IMR-90 (cell line): ENCODE data around the gene CSK. TPM values are rescaled to one million over a fixed set of nuclear protein-coding genes. Genes with fewer than 3 reads are reported as not detected.

Experiments used
- ATAC-seq: fragments of 200-7000 bp; cut with Tn5 transposase; 2 replicates; pipeline ENCODE4 v1.9.1; 2020; ENCODE audit warnings: low read depth, mild to moderate bottlenecking, moderate library complexity
- BruUV-seq: library from RNA; stranded (reverse); fragments of 400-500 nt; replicated peaks from 2 replicates; lab custom pipeline; 2021; lab: Mats Ljungman, UMichigan
- CTCF ChIA-PET: fragments of 300-600 bp; formaldehyde crosslinking; extraction: SDS; loops from one replicate; lab custom pipeline; 2021; ENCODE audit warnings: antibody characterized with exemption; lab: Yijun Ruan, JAX
- POLR2A ChIA-PET: fragments of 300-600 bp; sonication (Branson Sonifier 250); formaldehyde crosslinking; loops from one replicate; lab custom pipeline; 2022; ENCODE audit warnings: antibody characterized with exemption; ENCODE audit not compliant: unreplicated experiment; lab: Charles Lee
- DNase-seq: peaks from one replicate; pipeline ENCODE4 v3.0.0; 2013
- H2AFZ ChIP-seq: replicated peaks from 2 replicates; pipeline ENCODE3; 2013; ENCODE audit warnings: low read length, mild to moderate bottlenecking; ENCODE audit not compliant: poor library complexity
- H2AK5ac ChIP-seq: 2 replicates; pipeline ENCODE4 v1.6.1; 2013; ENCODE audit warnings: low read depth, low read length, inconsistent platforms
- H2AK9ac ChIP-seq: replicated peaks from 2 replicates; pipeline ENCODE3; 2013; ENCODE audit warnings: mild to moderate bottlenecking, low read depth, low read length, moderate library complexity; ENCODE audit not compliant: poor library complexity
- H2BK120ac ChIP-seq: 2 replicates; pipeline ENCODE4 v1.6.1; 2013; ENCODE audit warnings: low read depth, low read length, inconsistent platforms
- H2BK15ac ChIP-seq: 3 replicates; pipeline ENCODE4 v1.6.1; 2013; ENCODE audit warnings: low read depth, low read length, inconsistent platforms
- H2BK20ac ChIP-seq: 2 replicates; pipeline ENCODE4 v1.6.1; 2013; ENCODE audit warnings: low read depth, mild to moderate bottlenecking, inconsistent platforms, low read length, moderate library complexity
- H2BK5ac ChIP-seq: 2 replicates; pipeline ENCODE4 v1.6.1; 2013; ENCODE audit warnings: mild to moderate bottlenecking, low read depth, low read length, inconsistent platforms; ENCODE audit not compliant: poor library complexity, severe bottlenecking
- H3K14ac ChIP-seq: replicated peaks from 2 replicates; pipeline ENCODE4 v1.6.1; 2013; ENCODE audit warnings: low read depth, low read length, inconsistent platforms
- H3K18ac ChIP-seq: 2 replicates; pipeline ENCODE4 v1.6.1; 2013; ENCODE audit warnings: low read depth, low read length, control low read depth
- H3K23ac ChIP-seq: 2 replicates; pipeline ENCODE4 v1.6.1; 2013; ENCODE audit warnings: low read depth, low read length, inconsistent platforms
- H3K27ac ChIP-seq: 2 replicates; pipeline ENCODE4 v1.5.1; 2013; ENCODE audit warnings: mild to moderate bottlenecking, control low read depth, low read length; ENCODE audit not compliant: insufficient read depth
- H3K27me3 ChIP-seq: 2 replicates; pipeline ENCODE4 v1.6.1; 2013; ENCODE audit warnings: low read length; ENCODE audit not compliant: control insufficient read depth, insufficient read depth
- H3K36me3 ChIP-seq: 2 replicates; pipeline ENCODE4 v1.6.1; 2013; ENCODE audit warnings: low read length, mixed read lengths; ENCODE audit not compliant: control insufficient read depth, insufficient read depth
- H3K4ac ChIP-seq: 2 replicates; pipeline ENCODE4 v1.6.1; 2013; ENCODE audit warnings: low read depth, low read length, inconsistent platforms
- H3K4me1 ChIP-seq: 2 replicates; pipeline ENCODE4 v1.6.1; 2013; ENCODE audit warnings: low read length, mixed read lengths; ENCODE audit not compliant: control insufficient read depth, insufficient read depth
- H3K4me2 ChIP-seq: 2 replicates; pipeline ENCODE4 v1.6.1; 2013; ENCODE audit warnings: low read depth, mild to moderate bottlenecking, control low read depth, low read length, moderate library complexity
- H3K4me3 ChIP-seq: 2 replicates; pipeline ENCODE4 v1.5.1; 2013; ENCODE audit warnings: low read depth, mild to moderate bottlenecking, control low read depth, low read length, moderate library complexity; ENCODE audit not compliant: insufficient read depth
- H3K56ac ChIP-seq: 2 replicates; pipeline ENCODE4 v1.6.1; 2013; ENCODE audit warnings: low read length, inconsistent platforms; ENCODE audit not compliant: insufficient read depth; ENCODE audit errors: extremely low read depth
- H3K79me1 ChIP-seq, 2 experiments: 2 replicates each; pipeline ENCODE4 v1.6.1; 2013; ENCODE audit warnings: low read length in 2 of 2, inconsistent platforms in 1 of 2, low read depth in 1 of 2
- H3K9ac ChIP-seq: 2 replicates; pipeline ENCODE4 v1.6.1; 2013; ENCODE audit warnings: low read depth, low read length, control low read depth
- H3K9me1 ChIP-seq: 2 replicates; pipeline ENCODE4 v1.6.1; 2013; ENCODE audit warnings: low read length, inconsistent platforms; ENCODE audit not compliant: insufficient read depth
- H3K9me3 ChIP-seq: 2 replicates; pipeline ENCODE4 v1.6.1; 2013; ENCODE audit warnings: low read length; ENCODE audit not compliant: control insufficient read depth, insufficient read depth
- H4K20me1 ChIP-seq: 2 replicates; pipeline ENCODE4 v1.6.1; 2013; ENCODE audit warnings: low read length, inconsistent platforms; ENCODE audit not compliant: insufficient read depth
- H4K5ac ChIP-seq: 2 replicates; pipeline ENCODE4 v1.6.1; 2013; ENCODE audit warnings: mild to moderate bottlenecking, low read depth, low read length, control low read depth
- H4K8ac ChIP-seq, 2 experiments: 2 replicates each; pipeline ENCODE4 v1.6.1; 2013; ENCODE audit warnings: low read depth in 2 of 2, low read length in 2 of 2, control low read depth in 1 of 2, inconsistent platforms in 1 of 2
- H4K91ac ChIP-seq: 2 replicates; pipeline ENCODE4 v1.6.1; 2013; ENCODE audit warnings: low read depth, low read length, inconsistent platforms; ENCODE audit not compliant: insufficient read depth
- BHLHE40 ChIP-seq: fragments of 150-350 bp; IDR thresholded peaks from 2 replicates; pipeline ENCODE4 v1.6.1; 2016; ENCODE audit warnings: mild to moderate bottlenecking, low read depth, low read length
- CEBPB ChIP-seq: IDR thresholded peaks from 2 replicates; pipeline ENCODE4 v1.6.1; 2012; ENCODE audit warnings: low read depth, low read length, improper control_type of control experiment
- CHD1 ChIP-seq: IDR thresholded peaks from 2 replicates; pipeline ENCODE4 v1.6.1; 2012; ENCODE audit warnings: low read depth, low read length, improper control_type of control experiment
- FOS ChIP-seq: fragments of 150-350 bp; IDR thresholded peaks from 2 replicates; pipeline ENCODE4 v1.6.1; 2016; ENCODE audit warnings: low read depth, low read length
- MAFK ChIP-seq: IDR thresholded peaks from 2 replicates; pipeline ENCODE4 v1.6.1; 2012; ENCODE audit warnings: low read depth, low read length, improper control_type of control experiment
- MXI1 ChIP-seq: IDR thresholded peaks from 2 replicates; pipeline ENCODE4 v1.6.1; 2012; ENCODE audit warnings: low read depth, mild to moderate bottlenecking, low read length, moderate library complexity, borderline replicate concordance
- NFE2L2 ChIP-seq: fragments of 150-350 bp; IDR thresholded peaks from 2 replicates; pipeline ENCODE4 v1.6.1; 2016; ENCODE audit warnings: low read depth, mild to moderate bottlenecking, low read length
- POLR2A ChIP-seq: IDR thresholded peaks from 2 replicates; pipeline ENCODE4 v1.6.1; 2012; ENCODE audit warnings: mild to moderate bottlenecking, low read depth, low read length
- RCOR1 ChIP-seq: IDR thresholded peaks from 2 replicates; pipeline ENCODE4 v1.6.1; 2012; ENCODE audit warnings: mild to moderate bottlenecking, low read length, improper control_type of control experiment; ENCODE audit not compliant: insufficient replicate concordance
- RFX5 ChIP-seq: IDR thresholded peaks from 2 replicates; pipeline ENCODE4 v1.8.0; 2012; ENCODE audit warnings: low read depth, mild to moderate bottlenecking, low read length, moderate library complexity
- WGBS, 2 experiments: methylation state at CpG; one replicate each; pipeline versions ENCODE4 v1.1.5 to v1.1.7; 2013; ENCODE audit warnings: missing lambda C conversion rate in 2 of 2; ENCODE audit not compliant: insufficient read length in 1 of 2; ENCODE audit errors: extremely low coverage in 2 of 2; 5-methylcytosine and 5-hydroxymethylcytosine counted together
- dilution Hi-C: fragments of 300-500 bp; cut with HindIII; formaldehyde crosslinking; loops from one replicate; pipeline ENCODE4 v1.14.3; 2018; ENCODE audit warnings: low sequenced_read_pairs; ENCODE audit not compliant: unreplicated experiment
- in situ Hi-C: fragments of 300-500 bp; cut with MboI; formaldehyde crosslinking; loops from 3 replicates; pipeline ENCODE4 v1.14.3; 2019; ENCODE audit warnings: low sequenced_read_pairs, inconsistent platforms, mixed read lengths
- intact Hi-C: fragments of 100-400 bp; cut with micrococcal nuclease; formaldehyde crosslinking; loops from 2 replicates; pipeline ENCODE4 v1.10.0; 2022
- polyA plus RNA-seq, 3 experiments: library from polyadenylated mRNA; depleted of rRNA; stranded (reverse); fragments of >200 nt; gene quantifications; 2 replicates each; pipeline ENCODE4 v1.2.3, GENCODE V29; 2012; ENCODE audit warnings: low replicate concordance in 1 of 3
- total RNA-seq: library from RNA; depleted of rRNA; stranded (reverse); fragments of >200 nt; gene quantifications from 2 replicates; pipeline ENCODE4 v1.2.3, GENCODE V29; 2012
- TF ChIP-seq, protein P1 (sequence below): conservative IDR thresholded peaks from 2 replicates; pipeline ENCODE4 v1.5.1; 2012; ENCODE audit warnings: mild to moderate bottlenecking, low read depth, low read length, improper control_type of control experiment
- TF ChIP-seq, protein P2 (sequence below): fragments of 150-350 bp; IDR thresholded peaks from 2 replicates; pipeline ENCODE4 v1.6.1; 2017; ENCODE audit warnings: mild to moderate bottlenecking, antibody characterized with exemption, low read length, low read depth
- TF ChIP-seq, protein P3 (sequence below): fragments of 150-350 bp; IDR thresholded peaks from 2 replicates; pipeline ENCODE4 v1.6.1; 2016; ENCODE audit warnings: low read depth, mild to moderate bottlenecking, low read length, moderate library complexity, borderline replicate concordance

The CSK gene
- total and polyA plus RNA-seq, 2 of the 4 experiments (the other 2 are of a cell fraction), result 10.8 to 54.0 TPM

DNA sequence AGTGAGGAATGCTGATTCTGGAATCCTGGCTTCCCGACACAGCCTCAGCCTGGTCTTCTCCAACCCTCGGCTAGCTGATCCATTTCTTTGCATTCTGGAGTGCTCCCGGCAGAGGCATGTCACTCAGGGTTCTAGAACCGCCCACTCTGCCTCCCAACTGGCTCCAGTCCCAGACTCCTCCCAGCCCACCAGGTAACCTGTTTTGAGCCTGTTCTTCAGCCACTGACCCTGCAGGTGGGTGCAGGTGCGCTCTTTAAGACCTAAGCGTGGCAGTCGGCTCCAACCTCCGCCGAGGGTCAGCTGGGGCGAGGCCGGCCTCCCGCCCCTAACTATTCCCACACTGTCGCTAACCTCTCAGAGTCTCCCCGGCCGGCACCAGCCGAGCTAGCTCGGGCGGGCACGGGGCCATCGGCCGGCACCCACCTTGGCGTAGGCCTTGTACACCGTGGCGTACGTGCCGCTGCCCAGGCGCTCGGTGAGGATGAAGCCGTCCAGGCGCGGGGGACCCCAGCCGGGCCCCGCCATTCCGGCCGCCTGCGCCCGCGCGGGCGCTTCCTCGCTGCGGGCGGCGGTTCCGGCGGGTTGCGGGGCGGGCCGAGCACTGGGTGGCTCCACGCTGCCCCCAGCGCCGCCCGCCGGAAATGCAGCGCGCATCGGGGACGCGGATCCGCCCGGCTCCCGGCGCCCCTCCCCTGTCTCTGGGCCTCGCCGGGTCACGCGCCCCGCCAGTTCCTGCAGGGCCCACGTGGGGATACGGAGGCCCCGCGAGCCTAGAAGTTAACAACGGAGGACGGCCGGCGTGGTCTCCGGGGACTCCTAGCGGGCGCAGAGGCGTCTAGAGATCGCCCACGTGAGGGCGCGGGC is 60.9 kb downstream of the CSK start, which contains the start of gene ULK3:
Gene ULK3, minus strand, starts transcription at position 576 of the 864 bp plus-strand sequence. Its CDS starts 51 bp downstream, at position 525.
- no peak within 1 kb of the TSS; the same call in 1 of the 2 replicates for H3K18ac ChIP-seq
- H2BK20ac ChIP-seq, result no peak within 1 kb of the TSS
- peaks cover 17% of the 10 kb centered on the region for H3K36me3 ChIP-seq
- in situ Hi-C loops (no loop called here), dilution Hi-C loops (no loop called here), intact Hi-C loops (loop anchor here (5.0 kb wide), 2 partner anchors 49 to 64 kb away; partner anchors contain the start of genes FAM219B and MPI)
- H4K8ac ChIP-seq, result peak within 1 kb of the TSS; percentile 89 to 91
- peak within 1 kb of the TSS; percentile 13; the same call in 1 of the 3 replicates for H2BK15ac ChIP-seq
- peak within 1 kb of the TSS; percentile 46; the same call in 1 of the 2 replicates for H2BK120ac ChIP-seq
- H2AK5ac ChIP-seq, result peak within 1 kb of the TSS; percentile 79
- H4K91ac ChIP-seq, result peak within 1 kb of the TSS; percentile 50
- H3K4ac ChIP-seq, result peak within 1 kb of the TSS; percentile 92
- no TSS peak for BruUV-seq
- H3K4me3 ChIP-seq, result peak within 1 kb of the TSS; percentile 91
- H3K9me1 ChIP-seq, result 0 out of 2 replicates have a peak, but pooled peaks cover 3% of the 10 kb centered on the region
- no peak within 1 kb of the TSS for H3K56ac ChIP-seq
- peaks cover 4% of the 10 kb centered on the region; the same call in 1 of the 2 replicates for H3K4me1 ChIP-seq
- peak within 1 kb of the TSS; percentile 78 for H3K14ac ChIP-seq
- peak within 1 kb of the TSS; percentile 67 for H3K27ac ChIP-seq
- H2BK5ac ChIP-seq, result peak within 1 kb of the TSS; percentile 54
- H4K5ac ChIP-seq, result peak within 1 kb of the TSS; percentile 35
- 1% methylated on average over 38 of the region's 84 CpGs; no CpG with 5 or more reads in 1 of the 2 experiments for WGBS, 2 experiments
- H2AFZ ChIP-seq, result peak within 1 kb of the TSS; percentile 93
- ChIA-PET POLR2A (no interaction called here), CTCF (interaction anchor here (0.6 to 1.2 kb wide), 2 partner anchors 13 to 59 kb away, joined by 3 to 4 read pairs; no protein-coding TSS in a partner anchor)
- H3K27me3 ChIP-seq, result no peaks in the 10 kb centered on the region
- H3K9me3 ChIP-seq, result no peaks in the 10 kb centered on the region
- H4K20me1 ChIP-seq, result no peaks in the 10 kb centered on the region
- H3K79me1 ChIP-seq, result peaks cover 0 to 17% of the 10 kb centered on the region in 2 experiments; a peak in 1 of 4 replicates
- DNase-seq (peak; percentile 73), ATAC-seq (peak; percentile 98)
- peak within 1 kb of the TSS; percentile 83 for H3K4me2 ChIP-seq
- peak within 1 kb of the TSS; percentile 94 for H2AK9ac ChIP-seq
- H3K9ac ChIP-seq, result peak within 1 kb of the TSS; percentile 79
- peak within 1 kb of the TSS; percentile 70 for H3K23ac ChIP-seq
- TF ChIP-seq BHLHE40 (peak; percentile 60), CEBPB (no peak), MXI1 (peak; percentile 96), RCOR1 (no peak), FOS (peak; percentile 24; the same call in 1 of the 2 replicates), NFE2L2 (no peak), POLR2A (no peak), RFX5 (no peak; the same call in 1 of the 2 replicates), CHD1 (no peak), MAFK (no peak)
- TF ChIP-seq, protein P1, sequence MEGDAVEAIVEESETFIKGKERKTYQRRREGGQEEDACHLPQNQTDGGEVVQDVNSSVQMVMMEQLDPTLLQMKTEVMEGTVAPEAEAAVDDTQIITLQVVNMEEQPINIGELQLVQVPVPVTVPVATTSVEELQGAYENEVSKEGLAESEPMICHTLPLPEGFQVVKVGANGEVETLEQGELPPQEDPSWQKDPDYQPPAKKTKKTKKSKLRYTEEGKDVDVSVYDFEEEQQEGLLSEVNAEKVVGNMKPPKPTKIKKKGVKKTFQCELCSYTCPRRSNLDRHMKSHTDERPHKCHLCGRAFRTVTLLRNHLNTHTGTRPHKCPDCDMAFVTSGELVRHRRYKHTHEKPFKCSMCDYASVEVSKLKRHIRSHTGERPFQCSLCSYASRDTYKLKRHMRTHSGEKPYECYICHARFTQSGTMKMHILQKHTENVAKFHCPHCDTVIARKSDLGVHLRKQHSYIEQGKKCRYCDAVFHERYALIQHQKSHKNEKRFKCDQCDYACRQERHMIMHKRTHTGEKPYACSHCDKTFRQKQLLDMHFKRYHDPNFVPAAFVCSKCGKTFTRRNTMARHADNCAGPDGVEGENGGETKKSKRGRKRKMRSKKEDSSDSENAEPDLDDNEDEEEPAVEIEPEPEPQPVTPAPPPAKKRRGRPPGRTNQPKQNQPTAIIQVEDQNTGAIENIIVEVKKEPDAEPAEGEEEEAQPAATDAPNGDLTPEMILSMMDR, result peak; percentile 79
- TF ChIP-seq, protein P2, sequence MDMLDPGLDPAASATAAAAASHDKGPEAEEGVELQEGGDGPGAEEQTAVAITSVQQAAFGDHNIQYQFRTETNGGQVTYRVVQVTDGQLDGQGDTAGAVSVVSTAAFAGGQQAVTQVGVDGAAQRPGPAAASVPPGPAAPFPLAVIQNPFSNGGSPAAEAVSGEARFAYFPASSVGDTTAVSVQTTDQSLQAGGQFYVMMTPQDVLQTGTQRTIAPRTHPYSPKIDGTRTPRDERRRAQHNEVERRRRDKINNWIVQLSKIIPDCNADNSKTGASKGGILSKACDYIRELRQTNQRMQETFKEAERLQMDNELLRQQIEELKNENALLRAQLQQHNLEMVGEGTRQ, result peak; percentile 97
- TF ChIP-seq, protein P3, sequence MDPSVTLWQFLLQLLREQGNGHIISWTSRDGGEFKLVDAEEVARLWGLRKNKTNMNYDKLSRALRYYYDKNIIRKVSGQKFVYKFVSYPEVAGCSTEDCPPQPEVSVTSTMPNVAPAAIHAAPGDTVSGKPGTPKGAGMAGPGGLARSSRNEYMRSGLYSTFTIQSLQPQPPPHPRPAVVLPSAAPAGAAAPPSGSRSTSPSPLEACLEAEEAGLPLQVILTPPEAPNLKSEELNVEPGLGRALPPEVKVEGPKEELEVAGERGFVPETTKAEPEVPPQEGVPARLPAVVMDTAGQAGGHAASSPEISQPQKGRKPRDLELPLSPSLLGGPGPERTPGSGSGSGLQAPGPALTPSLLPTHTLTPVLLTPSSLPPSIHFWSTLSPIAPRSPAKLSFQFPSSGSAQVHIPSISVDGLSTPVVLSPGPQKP, result no peak
